ENCODE results near the gene SRGAP1.

Gene SRGAP1

DNA sequence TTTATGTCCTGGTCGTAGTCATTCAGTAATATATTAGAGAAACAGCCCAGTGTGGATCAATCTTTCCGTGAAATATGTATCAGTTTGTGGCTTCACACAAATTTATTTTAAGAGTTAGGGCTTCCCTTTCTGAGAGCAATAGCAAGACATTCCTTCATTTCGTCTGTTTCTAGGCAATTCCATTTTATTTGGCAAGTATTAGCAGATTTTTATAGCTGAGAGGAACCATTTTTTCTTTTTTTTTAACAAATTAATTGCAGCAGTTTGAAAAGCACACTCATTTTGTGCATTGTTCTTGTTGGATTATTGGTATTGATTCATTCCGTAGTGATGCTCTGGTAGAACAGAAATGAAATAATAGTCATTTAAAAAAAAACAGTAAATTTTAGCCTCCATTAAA, 132.9 kb downstream of the SRGAP1 start:
- DNase-seq: no peak

DNA sequence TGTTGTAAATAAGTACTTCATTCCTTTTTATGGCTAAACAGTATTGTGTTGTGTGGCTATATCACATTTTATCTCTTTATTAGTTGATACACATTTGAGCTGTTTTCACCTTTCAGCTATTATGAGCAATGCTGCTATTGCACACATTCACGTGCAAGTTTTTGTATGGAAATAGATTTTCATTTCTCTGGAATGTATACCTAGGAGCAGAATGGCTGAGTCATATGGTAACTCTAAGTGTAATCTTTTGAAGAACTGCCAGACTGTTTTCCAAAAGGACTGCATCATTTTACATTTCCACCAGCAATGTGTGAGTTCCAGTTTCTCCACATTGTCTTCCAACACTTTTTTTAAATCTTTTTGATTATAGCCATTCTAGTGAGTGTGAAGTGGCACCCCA, 134.0 kb downstream of the SRGAP1 start:
- no peak for DNase-seq

DNA sequence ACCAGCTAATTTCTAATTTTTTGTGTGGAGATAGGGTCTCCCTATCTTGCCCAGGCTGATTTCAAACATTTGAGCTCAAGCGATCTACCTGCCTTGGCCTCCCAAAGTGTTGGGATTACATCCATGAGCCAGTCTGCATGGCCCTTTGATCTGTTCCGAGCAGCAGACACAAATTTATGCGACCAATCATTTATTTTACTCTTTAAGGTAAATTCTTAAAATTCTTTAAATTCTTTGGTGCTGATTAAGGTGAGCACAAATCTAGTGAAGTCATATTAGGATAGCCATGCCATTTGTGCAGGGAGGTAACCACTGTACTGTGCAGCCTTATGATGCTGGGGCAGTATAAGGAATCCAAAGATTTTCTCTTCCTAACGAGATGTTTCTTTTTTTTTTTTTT, 135.7 kb downstream of the SRGAP1 start:
- no peak for DNase-seq

DNA sequence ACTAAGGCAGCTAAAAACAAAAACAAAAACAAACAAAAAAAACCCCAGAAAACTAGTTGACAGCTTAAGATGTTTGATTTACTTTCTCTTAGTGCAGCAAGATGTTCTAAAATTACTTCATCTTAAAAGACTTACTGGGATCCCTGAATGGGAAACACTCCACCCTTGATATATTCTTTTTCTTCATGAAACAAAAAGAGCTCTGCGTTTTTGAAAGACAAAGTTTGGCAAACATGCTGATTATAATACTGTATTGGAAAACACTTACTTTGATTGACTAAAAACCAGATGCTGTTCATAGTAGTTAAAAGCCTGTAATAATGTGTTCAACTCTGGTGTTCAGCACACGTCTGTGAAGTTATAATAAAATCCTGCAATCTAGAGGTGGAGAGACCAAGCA, 136.8 kb downstream of the SRGAP1 start:
- DNase-seq: no peak

DNA sequence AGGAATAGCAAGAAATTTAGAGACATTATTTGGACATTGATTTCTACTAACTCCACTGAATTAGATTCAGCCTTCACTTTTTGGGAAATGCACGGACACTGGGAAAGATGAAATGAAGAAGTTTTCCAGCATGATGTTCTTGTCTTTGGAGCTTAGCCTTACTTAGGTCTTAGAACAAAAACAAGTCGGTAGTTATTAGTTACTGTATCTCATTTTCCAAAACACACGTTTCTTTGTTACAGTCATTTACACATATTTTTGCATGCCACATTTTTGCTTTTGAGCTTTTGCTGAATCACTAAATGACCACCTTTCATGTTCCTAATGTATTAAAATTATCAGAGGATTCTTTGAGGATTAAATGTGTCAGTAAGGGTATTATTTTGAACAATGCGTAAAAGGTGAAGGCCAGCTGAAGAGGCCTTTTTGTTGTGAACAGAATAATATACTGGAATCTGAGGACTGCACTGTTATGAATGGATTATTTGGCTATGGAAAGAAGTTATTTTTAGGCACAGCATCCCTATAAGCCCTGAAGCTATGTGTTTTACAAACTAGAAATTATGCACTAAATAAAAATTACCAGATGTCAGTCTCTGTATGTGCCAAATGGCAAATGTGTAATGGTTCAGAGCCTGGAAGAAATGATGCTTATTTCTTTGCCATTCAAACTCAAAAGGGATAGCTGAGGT, 138.2 kb downstream of the SRGAP1 start:
- DNase-seq: no peak

DNA sequence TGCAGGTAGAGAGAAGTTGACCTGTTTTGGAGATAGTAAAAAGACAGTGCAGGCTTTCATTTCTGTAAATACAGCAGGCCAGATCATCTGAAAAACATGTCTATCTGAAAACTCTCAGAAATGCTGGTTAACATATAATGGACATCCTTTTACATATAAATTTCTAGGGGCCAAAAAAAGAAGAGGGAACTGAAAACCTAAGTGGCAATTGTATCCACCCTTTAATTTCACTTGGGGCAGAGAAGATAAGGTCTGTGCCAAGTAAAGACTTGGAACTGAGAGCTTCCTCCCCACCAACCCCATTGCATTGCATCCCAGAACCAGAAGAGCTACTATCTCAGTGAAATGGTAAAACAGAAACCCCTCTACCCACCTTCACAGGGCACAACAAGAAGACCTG, 141.0 kb downstream of the SRGAP1 start:
- no peak for DNase-seq

DNA sequence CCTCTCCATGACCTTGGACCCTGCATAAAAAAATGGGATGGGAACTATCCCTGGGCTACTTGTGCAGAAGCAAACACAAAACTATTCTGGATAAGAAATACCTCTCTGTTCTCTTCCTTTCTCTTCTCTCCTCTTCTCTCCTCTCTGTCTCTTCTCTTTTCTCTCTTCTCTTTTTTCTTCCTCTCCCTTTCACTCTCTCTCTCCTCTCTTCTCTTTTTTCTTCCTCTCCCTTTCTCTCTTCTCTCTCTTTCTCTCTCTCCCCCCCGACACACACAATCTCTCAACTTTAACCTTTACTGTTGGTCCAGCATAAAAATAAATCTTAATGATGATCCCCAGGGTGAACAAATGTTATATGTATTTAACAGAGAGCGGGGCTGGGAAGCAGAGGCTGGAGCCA, 141.4 kb downstream of the SRGAP1 start:
- no peak for DNase-seq

DNA sequence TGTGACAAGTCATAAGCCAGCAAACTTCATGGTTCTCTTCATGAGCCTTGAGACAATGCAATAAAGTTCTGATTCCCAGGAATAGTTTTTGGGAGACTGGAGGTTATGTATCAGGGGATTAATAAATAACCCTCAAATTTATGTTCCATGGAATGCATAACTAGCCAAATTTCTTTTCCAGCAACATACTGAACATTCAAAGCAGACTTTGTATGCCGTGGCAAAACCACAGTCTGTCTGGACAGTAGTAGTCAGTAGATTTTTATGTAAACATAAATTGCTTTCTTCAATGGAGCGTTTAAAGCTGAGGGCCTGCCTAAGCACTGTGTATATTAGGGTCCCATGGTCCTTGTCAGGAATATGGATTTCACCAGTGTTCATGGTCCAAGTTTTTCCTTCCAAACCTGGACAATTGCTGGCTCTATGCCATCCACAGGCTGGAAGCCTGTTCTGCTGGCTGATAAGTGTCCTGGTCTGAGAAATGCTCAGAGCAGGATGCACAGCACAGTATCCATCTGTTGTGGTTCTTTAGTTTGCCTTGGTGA, 144.9 kb downstream of the SRGAP1 start:
- DNase-seq: no peak

DNA sequence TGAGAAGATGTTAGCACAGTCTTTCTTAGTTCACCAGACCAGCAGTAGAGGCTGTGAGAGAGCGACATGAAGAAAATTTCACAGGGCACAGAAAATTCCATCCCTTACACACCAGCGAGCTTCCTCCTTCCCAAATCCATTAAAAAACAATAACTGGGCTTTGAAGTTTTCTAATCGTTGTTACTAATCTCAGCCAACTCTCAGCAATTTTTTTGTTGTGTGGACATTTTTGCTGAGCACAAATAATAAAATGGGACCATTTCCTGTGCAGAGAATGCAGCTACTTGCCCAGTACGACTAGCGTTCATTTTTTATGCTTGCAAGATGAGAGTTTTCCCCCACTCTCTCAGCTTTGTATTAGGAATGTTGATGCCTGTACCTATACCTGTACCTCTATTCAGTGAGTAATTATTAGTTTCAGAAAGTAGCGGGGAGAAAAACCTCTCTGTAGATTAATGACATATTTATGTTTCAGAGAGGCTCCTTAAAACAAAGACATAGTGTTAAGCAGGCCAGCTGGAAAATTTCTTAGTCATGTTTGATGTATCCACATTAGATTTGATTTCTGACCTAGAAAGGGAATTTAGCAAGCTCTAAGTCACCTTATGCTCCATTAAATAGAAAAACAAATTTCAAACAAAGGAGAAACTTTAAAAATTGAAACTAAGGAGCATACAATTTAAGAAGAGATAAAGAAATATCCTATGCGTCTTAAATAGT, 146.5 kb downstream of the SRGAP1 start:
- DNase-seq: no peak

DNA sequence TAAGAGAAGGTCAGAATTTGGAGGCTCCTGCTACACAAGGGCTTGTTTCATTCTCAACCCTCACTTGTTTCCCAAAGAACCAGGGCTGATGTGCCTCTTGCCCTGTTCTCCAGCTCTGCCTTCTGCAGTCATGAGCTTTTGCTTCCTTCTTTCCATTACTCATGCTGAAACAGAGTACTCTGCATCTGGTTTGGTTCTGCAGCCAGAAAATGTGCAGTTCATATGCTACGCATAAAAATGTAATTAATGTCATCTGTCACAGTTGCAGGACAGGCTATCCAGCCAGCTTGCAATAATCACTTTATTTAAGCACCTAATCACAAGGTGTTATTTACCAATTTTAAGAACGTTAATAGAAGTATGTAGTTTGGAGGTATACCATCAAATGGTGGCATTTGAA, 150.2 kb downstream of the SRGAP1 start:
- no peak for DNase-seq

DNA sequence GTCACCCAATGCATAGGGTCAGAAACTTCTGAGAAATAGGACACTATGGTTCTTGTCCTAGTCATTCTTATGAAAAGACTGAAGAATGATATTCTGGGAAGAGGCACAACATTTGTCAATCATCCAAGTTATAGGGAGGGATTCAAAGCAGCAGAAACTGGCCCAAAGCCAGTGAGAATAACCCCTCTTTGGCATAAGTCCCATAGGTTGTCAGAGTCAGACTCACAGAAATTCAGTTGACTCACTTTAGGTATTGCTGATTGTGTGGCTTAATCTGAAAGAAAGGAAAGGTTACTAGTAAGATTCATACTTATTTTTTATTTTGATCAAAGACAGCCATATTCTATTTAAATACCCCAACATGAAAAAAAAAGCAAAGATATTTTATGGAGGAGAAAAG, 151.0 kb downstream of the SRGAP1 start:
- no peak for DNase-seq

DNA sequence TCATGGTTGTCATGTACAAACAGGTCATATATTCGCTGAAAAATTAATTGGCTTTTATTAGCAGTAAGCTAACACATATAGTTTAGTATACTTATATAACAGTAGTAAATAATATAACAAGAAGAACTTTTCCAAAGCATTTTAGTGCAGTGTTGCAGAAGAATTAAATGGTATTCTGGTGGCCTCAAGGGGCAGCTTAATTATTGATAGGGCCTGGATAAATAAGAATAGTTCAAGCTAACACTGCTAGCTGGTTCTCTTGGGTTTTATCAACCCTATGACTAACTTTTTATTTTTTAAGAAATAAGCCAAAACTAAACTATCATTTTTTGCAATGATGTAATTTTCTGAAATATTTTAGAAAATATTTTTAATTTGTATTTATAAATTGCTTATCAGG, 152.1 kb downstream of the SRGAP1 start:
- no peak for DNase-seq

DNA sequence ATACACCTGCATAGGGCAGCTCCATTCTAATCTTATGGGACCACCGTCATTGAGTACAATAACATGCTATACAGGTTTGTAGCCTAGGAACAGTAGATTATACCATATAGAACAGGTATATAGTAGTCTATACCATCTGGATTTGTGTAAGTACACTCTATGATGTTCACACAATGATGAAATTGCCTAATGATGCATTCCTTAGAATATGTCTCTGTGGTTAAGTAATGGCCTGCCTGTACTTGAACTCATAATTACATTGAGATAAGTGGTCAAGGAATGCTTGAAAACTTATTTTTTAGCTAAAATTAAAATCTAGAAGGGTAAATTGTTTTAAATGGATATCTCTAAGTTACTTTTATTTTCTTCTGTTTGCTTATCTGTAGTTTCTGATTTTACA, 152.7 kb downstream of the SRGAP1 start:
- no peak for DNase-seq

DNA sequence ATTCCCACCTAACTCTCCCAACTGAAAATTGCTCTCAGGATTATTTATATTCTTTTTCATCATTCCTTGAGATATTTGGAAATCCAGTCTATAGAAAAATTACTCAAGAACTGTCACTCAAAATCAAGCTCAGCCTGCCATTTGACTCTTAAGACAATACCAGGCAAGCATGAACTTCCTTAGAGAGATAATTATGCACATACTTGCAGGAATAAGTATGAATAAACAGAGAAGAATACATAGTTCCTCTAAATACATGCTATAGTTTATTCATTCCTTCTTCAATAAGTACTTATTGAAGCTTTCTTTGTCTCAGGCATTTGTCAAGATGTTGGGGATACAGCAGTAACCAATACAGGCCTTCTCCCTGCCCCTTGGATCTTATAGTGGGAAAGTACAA, 154.1 kb downstream of the SRGAP1 start:
- DNase-seq: no peak

DNA sequence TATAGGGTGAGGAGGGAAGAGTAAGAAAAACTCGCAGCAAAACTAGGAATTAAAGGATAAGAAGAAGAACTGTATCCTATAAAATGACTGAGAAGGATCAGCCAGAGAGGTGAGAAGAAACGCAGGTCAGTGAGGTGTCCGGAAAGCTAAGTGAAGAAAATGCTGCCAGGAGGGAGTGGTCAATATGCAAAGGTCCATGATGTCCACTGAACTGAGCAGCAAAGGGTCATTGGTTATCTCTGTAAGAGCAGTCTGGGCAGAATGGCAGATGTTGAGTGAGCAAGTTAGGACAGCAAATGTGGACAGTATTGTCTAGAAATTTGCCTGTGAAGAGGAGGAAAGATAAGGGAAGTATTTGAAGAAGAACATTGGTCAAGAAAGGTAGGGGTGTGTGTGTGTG, 155.4 kb downstream of the SRGAP1 start:
- DNase-seq: no peak

DNA sequence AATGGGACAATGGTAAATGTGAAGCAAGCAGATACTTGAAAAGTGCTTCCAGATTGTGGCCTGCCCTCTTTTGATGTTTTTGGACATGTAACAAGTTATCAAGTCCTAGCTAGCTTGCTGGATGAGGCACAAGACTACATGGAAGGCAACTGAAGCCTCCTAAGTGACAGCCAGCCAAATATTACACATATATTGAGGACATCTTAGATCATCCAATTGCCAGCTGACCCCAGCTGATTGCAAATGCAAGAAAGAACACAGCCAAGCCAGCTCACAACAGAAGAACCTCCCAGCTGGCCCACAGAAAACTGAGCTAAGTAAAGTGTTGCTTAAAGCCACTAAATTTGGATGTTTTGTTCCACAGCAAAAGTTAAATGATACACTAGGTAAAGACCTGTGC, 156.9 kb downstream of the SRGAP1 start:
- DNase-seq: no peak

DNA sequence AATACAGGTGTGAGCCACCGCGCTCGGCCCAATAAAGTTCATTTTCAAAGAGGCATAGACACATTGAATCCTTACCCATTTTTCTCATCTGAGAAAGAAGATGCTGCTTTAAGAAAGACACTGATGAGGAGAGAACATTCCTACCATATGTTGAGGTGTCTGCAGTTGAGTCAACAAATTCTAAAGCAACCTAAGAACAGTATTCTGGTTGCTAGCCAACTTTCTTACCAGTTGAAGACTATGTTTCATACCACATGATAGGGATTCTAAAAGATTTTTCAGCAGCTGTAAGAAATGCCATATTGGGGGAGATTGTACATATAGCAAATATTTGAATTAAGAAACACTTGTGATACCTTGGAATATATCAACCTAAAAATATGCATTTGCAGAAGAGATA, 160.1 kb downstream of the SRGAP1 start:
- no peak for DNase-seq

DNA sequence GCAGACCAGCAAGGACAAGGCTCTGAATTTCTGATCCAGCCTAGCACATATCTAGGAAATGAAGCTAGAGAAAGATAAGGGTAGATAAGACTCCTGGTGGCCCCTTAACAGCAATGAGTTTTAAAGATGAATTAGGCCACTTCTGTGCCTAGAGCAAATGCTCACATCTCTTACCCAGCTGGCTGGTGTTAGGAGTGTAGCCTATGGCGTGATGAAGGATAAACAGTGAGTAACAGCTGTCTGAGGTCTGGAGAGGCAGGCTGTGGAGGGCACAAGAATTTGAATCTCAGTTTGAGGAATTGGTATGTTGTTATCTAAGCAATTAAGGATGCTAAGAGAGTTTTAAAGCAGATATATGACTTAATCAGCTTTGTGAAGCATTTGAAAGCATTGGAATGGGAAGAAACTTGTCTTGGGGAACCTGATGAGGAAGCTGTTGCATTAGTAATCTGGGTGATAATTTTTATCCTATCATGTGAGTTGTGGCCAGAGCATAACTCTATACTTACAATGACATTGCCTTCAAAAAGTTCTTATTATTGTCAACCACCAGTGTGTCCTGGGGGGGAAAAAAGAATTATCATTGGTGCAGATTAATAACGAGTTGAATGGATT, 161.8 kb downstream of the SRGAP1 start:
- no peak for DNase-seq

DNA sequence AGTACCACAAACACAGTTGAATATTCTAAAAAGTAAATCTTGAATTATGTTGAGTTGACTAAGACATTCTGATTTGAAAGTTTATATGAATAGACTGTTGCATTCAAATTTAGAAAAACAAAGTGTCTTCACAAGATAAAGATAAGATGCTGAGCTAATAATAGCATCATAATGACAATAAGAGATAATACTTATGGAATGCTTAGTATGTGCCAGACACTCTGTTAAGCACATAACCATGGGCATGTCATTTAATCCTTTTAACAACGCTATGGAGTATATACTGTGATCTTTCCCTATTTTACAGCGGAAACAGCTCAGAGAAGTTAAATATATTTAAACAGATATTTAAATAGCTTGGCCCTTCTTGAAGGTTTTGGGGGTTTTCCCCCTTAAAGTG, 163.4 kb downstream of the SRGAP1 start:
- no peak for DNase-seq

DNA sequence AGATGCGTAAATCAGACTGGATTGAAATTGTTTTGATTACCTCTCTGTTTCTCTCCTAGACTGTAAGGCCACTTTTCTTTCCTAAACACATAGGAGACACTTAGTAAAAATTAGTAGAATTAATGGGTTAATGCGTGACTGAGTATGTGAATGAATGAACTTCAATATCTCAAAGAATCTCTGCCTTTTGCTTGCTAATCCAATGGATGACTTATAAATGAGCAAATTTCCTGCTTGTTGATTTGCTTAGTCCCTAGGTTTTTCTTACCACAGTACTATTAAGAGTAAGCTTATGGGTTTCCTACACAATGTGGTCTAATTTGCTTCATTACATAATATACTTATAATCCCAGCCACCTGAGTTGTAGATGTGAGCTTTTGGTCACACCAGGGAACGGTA, 164.1 kb downstream of the SRGAP1 start:
- no peak for DNase-seq

DNA sequence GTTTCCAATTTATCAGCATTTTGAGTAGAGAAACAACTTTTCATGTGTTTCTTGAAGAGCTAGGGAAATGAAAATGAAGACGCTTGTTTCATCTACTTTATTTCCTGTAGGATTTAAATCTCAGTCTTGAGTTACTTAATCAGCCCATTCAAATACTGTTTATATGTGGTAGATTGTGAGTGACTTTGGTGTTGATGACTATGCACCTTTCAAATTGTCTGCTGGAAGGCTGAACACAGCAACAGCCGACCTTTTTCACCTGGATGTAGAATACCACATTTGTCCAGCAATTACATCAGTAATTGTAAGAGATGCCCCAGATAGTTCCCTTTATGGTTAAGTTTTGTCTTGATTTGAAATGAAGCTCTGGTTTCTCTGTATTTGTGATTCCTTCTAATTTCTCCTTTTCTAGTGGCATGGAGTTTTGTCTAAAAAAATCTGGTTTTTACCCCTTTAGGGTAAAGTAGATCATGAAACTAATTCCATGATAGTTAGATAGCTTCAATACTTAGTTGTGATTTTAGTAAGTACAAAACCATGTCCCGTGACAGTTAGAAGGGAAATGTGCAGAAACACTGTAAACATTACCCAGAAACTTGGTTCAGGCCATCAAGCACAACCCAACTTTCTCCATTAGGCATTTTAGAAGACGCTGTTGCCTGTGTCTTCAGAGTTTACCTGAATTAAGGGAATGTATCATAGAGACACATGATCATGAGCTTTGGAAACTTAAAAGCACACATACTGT, 165.0 kb downstream of the SRGAP1 start:
- no peak for DNase-seq

DNA sequence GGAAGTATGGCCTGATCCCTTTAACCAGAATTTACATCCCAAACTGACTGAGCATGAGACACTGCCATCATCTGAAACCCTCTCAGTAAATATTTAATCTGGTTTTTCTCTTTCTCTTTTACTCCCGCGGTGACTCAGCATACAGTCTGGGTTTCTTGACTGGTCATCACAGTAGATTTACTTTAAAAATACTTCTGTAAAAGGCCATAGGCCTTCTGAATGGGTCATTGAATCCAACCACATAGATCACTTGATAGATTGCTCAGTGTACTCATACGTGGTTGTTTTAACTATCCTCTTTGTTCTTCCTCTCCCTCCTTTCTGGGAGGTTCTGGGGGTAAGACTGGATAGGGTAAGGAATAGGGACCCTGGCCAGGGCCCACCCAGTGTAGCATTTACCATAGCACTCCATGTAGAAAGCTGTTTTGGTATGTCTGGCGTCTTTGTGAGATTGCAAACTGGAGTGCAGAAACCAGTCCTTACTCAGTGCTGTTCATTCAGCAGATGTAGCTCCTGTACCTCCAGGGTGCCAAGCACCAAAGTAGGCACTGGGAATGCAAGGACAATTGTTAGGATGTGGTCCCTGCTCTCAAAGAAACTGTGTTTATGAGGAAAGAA, 165.7 kb downstream of the SRGAP1 start:
- no peak for DNase-seq

DNA sequence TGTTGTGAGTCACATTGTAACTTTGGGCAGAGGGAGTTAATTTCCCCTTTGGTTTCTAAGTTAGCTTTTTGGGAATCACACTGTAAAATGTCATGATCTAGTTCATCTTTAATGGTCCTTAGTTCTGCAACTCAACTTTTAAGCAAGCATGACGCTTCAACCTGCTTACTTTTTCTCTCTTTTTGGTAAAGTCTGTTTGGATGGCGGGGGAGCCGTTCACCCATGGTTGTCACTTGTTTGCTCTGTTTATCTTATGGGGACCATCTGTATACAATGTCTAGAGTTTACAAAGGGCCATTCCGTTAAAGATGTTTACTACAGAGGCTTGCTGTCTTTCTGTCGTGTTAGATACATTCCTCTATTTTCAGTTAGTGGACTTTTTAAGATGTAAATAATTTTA, 172.0 kb downstream of the SRGAP1 start:
- no peak for DNase-seq

Data from NCI-H1417 treated with DMSO at 0.1 percent for 48 hours (cell line).